SU-DHL-6 (cell line): Measurements from ENCODE around the gene TTC6.

Experiments
- EZH2phosphoT487 ChIP-seq: fragments of 200-600 bp; sonication (generic), shearing (Covaris generic); conservative IDR thresholded peaks from 2 replicates; pipeline ENCODE4 v1.6.1; 2018; ENCODE audit warnings: mild to moderate bottlenecking, antibody characterized with exemption, low read length, moderate library complexity, mixed read lengths
- TF ChIP-seq, protein P1 (sequence below): fragments of 200-600 bp; sonication (generic); IDR thresholded peaks from one replicate; pipeline ENCODE4 v1.5.1; 2017; ENCODE audit warnings: antibody characterized with exemption, mild to moderate bottlenecking, low read length, moderate library complexity; ENCODE audit not compliant: insufficient read depth, poor library complexity, severe bottlenecking

GRCh38 chr14:37569729-37570128, 25.7 kb upstream of the TTC6 start:
- TF ChIP-seq, protein P1, sequence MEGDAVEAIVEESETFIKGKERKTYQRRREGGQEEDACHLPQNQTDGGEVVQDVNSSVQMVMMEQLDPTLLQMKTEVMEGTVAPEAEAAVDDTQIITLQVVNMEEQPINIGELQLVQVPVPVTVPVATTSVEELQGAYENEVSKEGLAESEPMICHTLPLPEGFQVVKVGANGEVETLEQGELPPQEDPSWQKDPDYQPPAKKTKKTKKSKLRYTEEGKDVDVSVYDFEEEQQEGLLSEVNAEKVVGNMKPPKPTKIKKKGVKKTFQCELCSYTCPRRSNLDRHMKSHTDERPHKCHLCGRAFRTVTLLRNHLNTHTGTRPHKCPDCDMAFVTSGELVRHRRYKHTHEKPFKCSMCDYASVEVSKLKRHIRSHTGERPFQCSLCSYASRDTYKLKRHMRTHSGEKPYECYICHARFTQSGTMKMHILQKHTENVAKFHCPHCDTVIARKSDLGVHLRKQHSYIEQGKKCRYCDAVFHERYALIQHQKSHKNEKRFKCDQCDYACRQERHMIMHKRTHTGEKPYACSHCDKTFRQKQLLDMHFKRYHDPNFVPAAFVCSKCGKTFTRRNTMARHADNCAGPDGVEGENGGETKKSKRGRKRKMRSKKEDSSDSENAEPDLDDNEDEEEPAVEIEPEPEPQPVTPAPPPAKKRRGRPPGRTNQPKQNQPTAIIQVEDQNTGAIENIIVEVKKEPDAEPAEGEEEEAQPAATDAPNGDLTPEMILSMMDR = no peak
- no peak for TF ChIP-seq EZH2phosphoT487
